ENCODE data around the gene PIGV.

PIGV gene

DNA sequence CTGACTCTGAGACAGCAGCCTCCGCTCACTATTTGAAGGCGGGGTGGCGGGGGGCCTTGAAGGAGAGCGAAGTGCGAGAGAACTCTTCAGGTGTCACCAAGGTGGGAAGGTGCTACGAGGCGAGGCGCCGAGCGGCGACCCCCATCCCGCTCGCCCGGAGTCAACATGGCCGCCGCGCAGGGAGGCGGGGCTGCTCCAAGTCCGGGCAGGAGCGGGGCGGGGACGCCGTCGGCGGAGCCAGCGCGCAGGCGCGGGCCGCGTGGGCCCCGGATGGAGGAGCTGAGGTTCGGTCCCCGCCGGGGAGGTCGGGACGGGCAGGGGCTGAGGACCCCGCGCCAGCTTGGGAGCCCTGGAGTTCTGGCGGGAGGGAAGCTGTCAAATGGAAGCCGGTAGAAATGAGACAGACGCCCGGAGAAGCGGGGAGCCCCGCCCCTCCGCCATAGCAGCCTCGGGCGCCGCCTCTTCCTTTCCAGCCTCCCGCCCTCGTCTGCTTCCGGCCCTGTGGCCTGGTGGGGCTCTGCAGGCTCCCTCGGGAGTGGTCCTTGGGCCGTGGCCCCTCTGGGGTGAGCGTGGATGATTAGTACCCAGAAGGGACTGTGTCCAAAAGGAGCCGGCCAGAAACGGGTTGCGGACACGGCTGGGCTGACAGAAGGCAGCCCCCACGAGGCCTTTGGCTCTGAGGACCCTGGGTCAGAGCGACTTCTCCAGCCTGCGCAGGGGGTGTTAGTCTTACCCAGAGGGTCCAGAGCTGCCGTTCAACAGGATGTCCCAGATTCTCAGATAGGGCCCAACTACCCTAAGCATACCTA lies at the start of gene PIGV:
PIGV (plus strand) TSS at position 245 of the 809 bp plus-strand sequence. CDS start 2,866 bp downstream, outside the sequence.
- H3K4me3 ChIP-seq = peak within 1 kb of the TSS; percentile 63 to 93 (median 73)
- peak within 1 kb of the TSS; percentile 28 to 100 (median 100) for H3K27ac ChIP-seq

DNA sequence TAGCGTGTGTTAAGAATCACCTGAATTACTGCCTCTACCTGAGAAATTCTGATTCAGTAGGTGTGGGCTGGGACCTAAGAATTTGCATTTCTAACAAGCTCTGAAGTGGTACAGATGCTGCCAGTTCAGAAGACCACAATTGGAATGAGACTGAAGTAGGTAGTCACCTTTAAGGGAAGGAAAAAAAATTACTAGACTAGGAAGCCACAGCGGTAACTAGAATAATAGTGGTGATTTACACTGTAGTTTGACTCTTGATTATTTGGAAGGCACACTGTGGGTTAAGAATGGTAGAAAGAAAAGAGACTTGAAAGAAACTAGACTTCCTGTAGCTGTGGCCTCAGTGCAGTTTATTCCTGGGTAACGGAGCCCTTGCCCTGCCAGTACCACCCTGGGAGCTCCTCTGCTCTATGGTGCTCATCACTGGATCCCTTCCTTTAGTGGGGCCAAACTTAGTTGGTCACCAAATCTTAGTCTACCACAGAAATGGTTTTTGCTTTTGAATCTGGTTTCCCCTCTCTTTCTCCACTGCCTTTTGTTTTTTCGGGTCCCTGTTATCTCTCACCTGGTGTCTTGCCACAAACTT lies 48.3 kb upstream of the PIGV start:
- no peak overlapping the region for H3K4me3 ChIP-seq
- H3K27ac ChIP-seq = peak overlapping the region in 9 of 21 experiments; percentile 5 to 51 (median 27)

GRCh38 chr1:26740023-26740634 lies 47.6 kb upstream of the PIGV start:
- Histone ChIP-seq H3K4me3 (no peak overlapping the region), H3K27ac (peak overlapping the region in 5 of 21 experiments; percentile 8 to 51 (median 27))

GRCh38 chr1:26740952-26741351 lies 46.8 kb upstream of the PIGV start:
- Histone ChIP-seq H3K4me3 (no peak overlapping the region), H3K27ac (peak overlapping the region in 1 of 21 experiments; percentile 6)

DNA sequence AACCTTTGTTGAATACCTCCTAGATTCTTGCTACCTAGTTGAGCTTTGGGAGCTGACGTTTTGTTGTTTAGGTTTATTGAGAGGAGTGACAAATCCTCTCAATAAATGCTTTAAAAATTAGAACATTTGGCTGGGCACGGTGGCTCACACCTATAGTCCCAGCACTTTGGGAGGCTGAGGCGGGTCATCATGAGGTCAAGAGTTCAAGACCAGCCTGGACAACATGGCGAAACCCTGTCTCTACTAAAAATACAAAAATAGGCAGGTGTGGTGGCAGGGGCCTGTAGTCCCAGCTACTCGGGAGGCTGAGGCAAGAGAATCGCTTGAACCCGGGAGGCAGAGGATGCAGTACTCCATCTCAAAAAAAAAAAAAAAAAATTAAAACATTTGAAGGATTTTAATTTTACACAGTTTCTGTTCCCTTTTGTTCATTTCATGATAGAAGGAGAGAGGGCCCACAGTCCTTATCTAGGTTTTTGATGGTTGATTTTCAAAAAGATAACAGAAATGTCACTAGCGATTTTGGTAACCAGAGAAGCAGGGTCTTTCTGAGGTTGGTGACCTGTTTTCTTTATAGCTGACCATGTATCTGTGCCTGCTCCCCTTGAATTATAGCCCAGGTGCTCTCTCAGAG lies 44.2 kb upstream of the PIGV start:
- H3K4me3 ChIP-seq = no peak overlapping the region
- peak overlapping the region in 15 of 21 experiments; percentile 4 to 86 (median 67) for H3K27ac ChIP-seq

- H3K4me3 ChIP-seq = no peak overlapping the region
- H3K27ac ChIP-seq = peak overlapping the region in 19 of 21 experiments; percentile 1 to 86 (median 71)
Measured at GRCh38 chr1:26744075-26744959, 43.4 kb upstream of the PIGV start.

- H3K27ac ChIP-seq = peak overlapping the region in 16 of 21 experiments; percentile 1 to 86 (median 75)
- H3K4me3 ChIP-seq = no peak overlapping the region
Measured at GRCh38 chr1:26745191-26745590, 42.6 kb upstream of the PIGV start.

GRCh38 chr1:26747048-26747447 lies 40.7 kb upstream of the PIGV start:
- Histone ChIP-seq H3K27ac (peak overlapping the region in 2 of 21 experiments; percentile 14 to 39), H3K4me3 (no peak overlapping the region)

- peak overlapping the region in 3 of 21 experiments; percentile 3 to 16 (median 6) for H3K27ac ChIP-seq
- no peak overlapping the region for H3K4me3 ChIP-seq
Measured at GRCh38 chr1:26748351-26748750, 39.4 kb upstream of the PIGV start.

DNA sequence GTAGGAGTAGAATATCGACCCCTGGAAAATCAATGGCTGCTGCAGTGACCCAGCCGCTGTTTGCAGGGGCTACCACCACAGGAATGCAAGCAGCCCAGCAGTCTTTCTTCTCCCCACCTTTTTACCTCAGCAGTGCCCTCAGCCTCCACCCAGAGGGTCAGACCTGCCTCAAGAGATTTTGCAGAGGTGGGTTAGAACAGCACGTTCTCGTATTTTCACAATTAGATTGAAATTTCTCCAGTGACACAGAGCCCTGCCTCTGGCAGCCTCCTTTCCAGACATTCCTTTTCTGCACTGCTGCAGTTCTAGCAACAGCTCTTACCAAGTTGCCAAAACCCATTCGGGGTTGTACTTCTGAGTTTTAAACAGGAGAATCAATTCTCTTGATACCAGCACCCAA lies 38.3 kb upstream of the PIGV start:
- H3K4me3 ChIP-seq = no peak overlapping the region
- peak overlapping the region in 1 of 21 experiments; percentile 0 for H3K27ac ChIP-seq

DNA sequence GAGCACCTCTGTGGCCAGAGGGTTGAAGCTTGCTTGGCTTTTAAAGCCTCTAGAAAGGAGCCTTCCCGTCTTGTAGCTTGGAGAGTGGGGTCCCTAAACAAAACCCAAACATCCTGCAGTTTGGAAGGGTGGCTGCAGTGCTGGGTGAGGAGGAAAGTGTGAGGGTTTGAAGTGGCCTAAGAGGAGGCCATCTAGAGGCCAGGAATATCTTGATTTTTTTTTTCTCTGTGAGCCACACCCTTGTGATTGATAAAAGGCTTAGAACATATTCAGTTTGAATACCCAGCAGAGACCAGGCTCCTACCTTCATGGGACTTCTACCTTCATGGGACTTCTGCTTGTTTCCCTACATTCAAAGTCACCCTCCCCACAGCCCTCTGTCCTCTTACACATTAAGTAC lies 37.3 kb upstream of the PIGV start:
- Histone ChIP-seq H3K27ac (peak overlapping the region in 3 of 21 experiments; percentile 7 to 46 (median 39)), H3K4me3 (no peak overlapping the region)

GRCh38 chr1:26752519-26752918 lies 35.2 kb upstream of the PIGV start:
- Histone ChIP-seq H3K4me3 (no peak overlapping the region), H3K27ac (peak overlapping the region in 6 of 21 experiments; percentile 10 to 66 (median 41))

GRCh38 chr1:26754086-26754874 lies 33.5 kb upstream of the PIGV start:
- Histone ChIP-seq H3K27ac (peak overlapping the region in 4 of 21 experiments; percentile 4 to 29 (median 12)), H3K4me3 (no peak overlapping the region)

GRCh38 chr1:26758358-26758757 lies 29.4 kb upstream of the PIGV start:
- Histone ChIP-seq H3K4me3 (no peak overlapping the region), H3K27ac (no peak overlapping the region)

DNA sequence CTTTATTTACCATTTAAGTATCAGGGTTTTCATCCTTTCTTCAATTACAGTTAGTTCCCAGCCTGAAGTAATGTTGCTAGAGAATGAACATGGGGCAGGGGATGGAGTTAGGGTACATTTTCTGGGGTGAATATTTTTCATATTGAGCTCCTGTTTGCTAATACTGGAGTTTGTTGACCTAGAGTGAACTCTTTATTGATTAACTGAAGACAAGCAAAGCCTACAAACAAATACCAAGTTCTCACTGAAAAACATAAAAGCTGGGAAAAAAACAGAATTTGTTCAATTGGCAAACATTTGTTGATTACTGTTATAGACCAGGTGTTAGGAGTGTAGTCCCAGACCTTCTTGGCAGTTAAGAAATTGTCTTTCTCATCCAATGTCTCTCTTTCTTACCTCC lies 28.2 kb upstream of the PIGV start:
- H3K4me3 ChIP-seq = no peak overlapping the region
- no peak overlapping the region for H3K27ac ChIP-seq

GRCh38 chr1:26761217-26761616 lies 26.5 kb upstream of the PIGV start:
- Histone ChIP-seq H3K27ac (no peak overlapping the region), H3K4me3 (no peak overlapping the region)

DNA sequence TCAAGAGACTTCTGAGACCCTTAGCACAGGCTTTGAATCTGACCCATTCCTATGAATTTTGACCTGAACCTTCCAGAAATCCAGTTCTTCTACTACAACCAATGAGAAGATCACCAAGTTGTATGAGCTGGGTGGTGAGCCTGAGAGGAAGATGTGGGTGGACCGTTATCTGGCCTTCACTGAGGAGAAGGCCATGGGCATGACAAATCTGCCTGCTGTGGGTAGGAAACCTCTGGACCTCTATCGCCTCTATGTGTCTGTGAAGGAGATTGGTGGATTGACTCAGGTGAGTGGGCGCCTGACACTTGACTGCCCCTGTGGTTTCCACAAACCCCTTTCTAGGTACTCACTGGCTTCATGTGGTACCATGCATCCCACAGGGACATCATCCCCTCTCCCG lies 20.0 kb upstream of the PIGV start:
- peak overlapping the region in 2 of 21 experiments; percentile 19 to 30 for H3K27ac ChIP-seq
- H3K4me3 ChIP-seq = no peak overlapping the region

DNA sequence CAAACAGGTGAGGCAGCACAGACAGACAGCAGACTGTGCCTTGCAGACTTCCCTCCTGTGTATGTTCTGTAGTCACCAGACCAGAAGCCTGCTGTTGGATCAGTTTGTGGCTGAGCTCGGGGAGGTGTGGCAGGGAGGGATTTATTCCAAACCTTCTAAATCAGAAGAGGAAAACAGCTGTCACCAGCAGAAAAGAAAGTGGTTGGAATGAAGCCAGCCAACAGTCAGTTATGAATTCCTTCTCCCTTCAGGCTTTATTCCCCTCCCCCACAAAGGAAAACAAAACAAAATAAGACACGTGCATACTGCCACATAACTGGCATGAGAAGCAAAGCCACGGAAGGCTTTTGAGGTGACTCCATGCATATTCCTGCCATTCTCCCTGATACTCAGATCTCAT lies 19.0 kb upstream of the PIGV start:
- no peak overlapping the region for H3K4me3 ChIP-seq
- peak overlapping the region in 4 of 21 experiments; percentile 5 to 28 (median 18) for H3K27ac ChIP-seq

Measured in skin epidermis (tissue), 12 donors.